NCI-H2081 treated with DMSO at 0.1 percent for 48 hours (cell line): ENCODE data around the gene FAN1.
"Not testable (repeated sequence)": the region's sequence is repeated elsewhere in the genome, so short reads cannot be mapped to it uniquely, and the experiment has no call there.

Source experiments
- DNase-seq: peaks from one replicate; lab custom pipeline; 2025; lab: John Stamatoyannopoulos, UW

FAN1 gene

GRCh38 chr15:30903497-30904187, at the start of gene FAN1:
TSS of gene FAN1 (plus strand) at chr15:30903915. CDS start at chr15:30904664, 749 bp downstream.
- DNase-seq = peak; percentile 20

- no peak for DNase-seq
Observed at GRCh38 chr15:30859091-30859874, 44.4 kb upstream of the FAN1 start.

GRCh38 chr15:30865257-30865656, 38.5 kb upstream of the FAN1 start:
- DNase-seq = peak; percentile 87

- no peak for DNase-seq
Observed at GRCh38 chr15:30870681-30871080, 33.0 kb upstream of the FAN1 start.

- peak; percentile 39 for DNase-seq
Observed at GRCh38 chr15:30872341-30872748, 31.4 kb upstream of the FAN1 start.

GRCh38 chr15:30877070-30877469, 26.6 kb upstream of the FAN1 start:
- no peak for DNase-seq

GRCh38 chr15:30878515-30878914, 25.2 kb upstream of the FAN1 start:
- no peak for DNase-seq

- DNase-seq = no peak
Observed at GRCh38 chr15:30882849-30883433, 20.8 kb upstream of the FAN1 start.

GRCh38 chr15:30883666-30884065, 20.0 kb upstream of the FAN1 start:
- DNase-seq = not testable (repeated sequence)

- no peak for DNase-seq
Observed at GRCh38 chr15:30885814-30886213, 17.9 kb upstream of the FAN1 start.

GRCh38 chr15:30889196-30889595, 14.5 kb upstream of the FAN1 start:
- no peak for DNase-seq

GRCh38 chr15:30895461-30896210, 8.1 kb upstream of the FAN1 start:
- no peak for DNase-seq

GRCh38 chr15:30896211-30896606, 7.5 kb upstream of the FAN1 start:
- DNase-seq = no peak

GRCh38 chr15:30901889-30902288, 1.8 kb upstream of the FAN1 start:
- no peak for DNase-seq

- no peak for DNase-seq
Observed at GRCh38 chr15:30904812-30905211, 1.1 kb downstream of the FAN1 start.

GRCh38 chr15:30905821-30906220, 2.1 kb downstream of the FAN1 start:
- no peak for DNase-seq

GRCh38 chr15:30906366-30906765, 2.7 kb downstream of the FAN1 start:
- no peak for DNase-seq

GRCh38 chr15:30913761-30914160, 10.0 kb downstream of the FAN1 start:
- DNase-seq = no peak

- DNase-seq = no peak
Observed at GRCh38 chr15:30917013-30917412, 13.3 kb downstream of the FAN1 start.

- no peak for DNase-seq
Observed at GRCh38 chr15:30917675-30918074, 14.0 kb downstream of the FAN1 start.

GRCh38 chr15:30918366-30918765, 14.7 kb downstream of the FAN1 start:
- DNase-seq = no peak

- DNase-seq = no peak
Observed at GRCh38 chr15:30919877-30920550, 16.3 kb downstream of the FAN1 start.
